HuH-7 (cell line): ENCODE results near the gene ZNF648.
"Not testable (repeated sequence)": the region's sequence is repeated elsewhere in the genome, so short reads cannot be mapped to it uniquely, and the experiment has no call there.

Experiments
- DNase-seq: peaks from one replicate; pipeline ENCODE4 v3.0.0; 2011; ENCODE audit warnings: low spot score

The ZNF648 gene

GRCh38 chr1:182029379-182030331 is 31.9 kb downstream of the ZNF648 start:
- DNase-seq: peak; percentile 78

GRCh38 chr1:182029002-182029378 is 32.5 kb downstream of the ZNF648 start:
- no peak for DNase-seq

GRCh38 chr1:182015360-182015759 is 46.2 kb downstream of the ZNF648 start:
- no peak for DNase-seq

- DNase-seq: not testable (repeated sequence)
Observed at GRCh38 chr1:182010800-182011370, 50.6 kb downstream of the ZNF648 start.

GRCh38 chr1:182005398-182005797 is 56.1 kb downstream of the ZNF648 start:
- DNase-seq: not testable (repeated sequence)

- DNase-seq: no peak
Observed at GRCh38 chr1:182004601-182005000, 56.9 kb downstream of the ZNF648 start.
